ENCODE measurements around the gene DBH. TPM values are rescaled to one million over a fixed set of nuclear protein-coding genes. Genes with fewer than 3 reads are reported as not detected.

DBH gene
- polyA plus RNA-seq, 3 donors: not detected

DNA sequence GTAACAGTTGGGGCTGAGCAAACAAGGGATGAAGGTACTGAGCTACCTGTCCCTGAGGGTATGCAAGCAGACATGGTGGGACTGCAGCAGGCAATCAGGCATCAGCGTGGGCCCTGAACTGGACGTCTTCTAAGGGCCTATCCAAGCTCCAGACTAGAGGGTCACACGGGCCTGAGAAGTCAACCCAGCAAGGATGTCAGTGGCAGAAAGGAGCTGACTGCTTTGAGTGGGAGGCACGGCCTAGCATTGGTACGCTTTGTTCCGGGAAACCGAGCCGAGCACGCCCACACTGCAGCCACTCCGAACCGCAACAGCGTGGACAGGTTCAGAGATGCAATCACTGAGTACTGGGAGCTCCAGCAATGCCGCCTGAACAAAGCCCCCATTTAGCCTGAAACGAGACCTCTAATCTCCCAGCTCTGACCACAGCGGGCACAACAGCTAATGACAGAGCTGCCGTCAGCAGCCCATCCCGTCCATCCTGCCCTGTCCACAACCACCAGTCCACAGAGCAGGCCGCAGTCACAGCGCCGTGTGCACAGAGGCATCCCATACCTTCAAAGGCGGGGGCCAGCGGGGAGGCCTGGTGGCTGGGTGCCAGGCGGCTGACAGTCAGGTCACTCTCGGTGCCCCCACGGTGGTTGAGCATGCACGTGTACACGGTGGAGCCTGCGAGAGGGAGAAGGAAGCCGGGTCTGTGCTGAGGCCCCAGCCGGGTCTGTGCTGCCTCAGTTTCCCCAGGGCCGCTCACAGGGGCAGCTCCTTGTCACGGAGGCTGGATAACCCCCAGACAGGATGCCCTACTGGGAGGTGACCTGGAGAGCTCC is 57.8 kb downstream of the DBH start:
- 92% methylated on average over 30 of the region's 32 CpGs for WGBS (ENCODE audit: insufficient coverage)
- H3K27ac Mint-ChIP-seq: no peak overlapping the region
- no peak overlapping the region for H3K4me3 Mint-ChIP-seq

DNA sequence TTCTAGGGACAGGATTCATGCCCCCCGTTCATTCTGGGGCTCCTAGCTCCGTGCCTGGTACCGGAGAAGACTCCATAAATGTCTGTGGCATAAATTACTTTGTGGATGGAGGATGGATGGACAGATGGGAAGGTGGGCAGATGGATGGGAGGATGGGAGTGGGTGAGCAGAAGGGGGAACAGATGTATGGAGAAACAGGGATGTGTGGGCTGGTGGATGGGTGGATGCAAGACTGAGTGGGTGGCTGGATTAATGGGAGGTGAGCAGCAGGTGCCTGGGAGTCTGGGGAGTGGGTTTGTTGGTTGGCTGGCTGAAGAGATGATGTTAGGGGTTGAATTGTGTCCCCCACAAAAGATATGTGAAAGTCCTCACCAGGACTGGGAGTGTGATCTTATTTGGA is 58.5 kb downstream of the DBH start:
- Histone ChIP-seq H3K9me3 (replicated peaks in 1 of 2; ENCODE audit: control insufficient read depth in 1 of 2, insufficient read depth in 1 of 2, low read length in 2 of 2) (no peaks in the 10 kb centered on the region), H3K79me2 (ENCODE audit: insufficient read depth, low read length) (no peaks in the 10 kb centered on the region), H3K27me3 (ENCODE audit: control insufficient read depth in 2 of 2, insufficient read depth in 2 of 2, low read length in 2 of 2) (peaks cover 0 to 3% of the 10 kb centered on the region in 2 donors), H3K36me3 (replicated peaks in 1 of 2; ENCODE audit: control insufficient read depth in 1 of 2, insufficient read depth in 2 of 2, low read length in 2 of 2) (no peaks in the 10 kb centered on the region), H3K4me1 (ENCODE audit: control insufficient read depth in 1 of 2, insufficient read depth in 2 of 2, low read length in 2 of 2) (no peaks in the 10 kb centered on the region), H4K20me1 (ENCODE audit: insufficient read depth, low read length) (no peaks in the 10 kb centered on the region), H3K4me3 (replicated peaks in 1 of 3; ENCODE audit: low read depth in 2 of 3, low read length in 3 of 3) (no peak overlapping the region), H3K9ac (ENCODE audit: insufficient read depth, low read length, poor library complexity, severe bottlenecking) (no peak overlapping the region), H3K27ac (ENCODE audit: low read depth in 1 of 2, low read length in 2 of 2) (no peak overlapping the region), H3K4me2 (replicated peaks; ENCODE audit: extremely low read depth, low read length, poor library complexity, severe bottlenecking) (no peak overlapping the region), H2AFZ (ENCODE audit: insufficient read depth, low read depth, low read length, poor library complexity, severe bottlenecking) (no peak overlapping the region)
- TF ChIP-seq, protein P1, sequence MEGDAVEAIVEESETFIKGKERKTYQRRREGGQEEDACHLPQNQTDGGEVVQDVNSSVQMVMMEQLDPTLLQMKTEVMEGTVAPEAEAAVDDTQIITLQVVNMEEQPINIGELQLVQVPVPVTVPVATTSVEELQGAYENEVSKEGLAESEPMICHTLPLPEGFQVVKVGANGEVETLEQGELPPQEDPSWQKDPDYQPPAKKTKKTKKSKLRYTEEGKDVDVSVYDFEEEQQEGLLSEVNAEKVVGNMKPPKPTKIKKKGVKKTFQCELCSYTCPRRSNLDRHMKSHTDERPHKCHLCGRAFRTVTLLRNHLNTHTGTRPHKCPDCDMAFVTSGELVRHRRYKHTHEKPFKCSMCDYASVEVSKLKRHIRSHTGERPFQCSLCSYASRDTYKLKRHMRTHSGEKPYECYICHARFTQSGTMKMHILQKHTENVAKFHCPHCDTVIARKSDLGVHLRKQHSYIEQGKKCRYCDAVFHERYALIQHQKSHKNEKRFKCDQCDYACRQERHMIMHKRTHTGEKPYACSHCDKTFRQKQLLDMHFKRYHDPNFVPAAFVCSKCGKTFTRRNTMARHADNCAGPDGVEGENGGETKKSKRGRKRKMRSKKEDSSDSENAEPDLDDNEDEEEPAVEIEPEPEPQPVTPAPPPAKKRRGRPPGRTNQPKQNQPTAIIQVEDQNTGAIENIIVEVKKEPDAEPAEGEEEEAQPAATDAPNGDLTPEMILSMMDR (IDR thresholded peaks at IDR 0.05): no peak
- Mint-ChIP-seq H3K36me3 (no peaks in the 10 kb centered on the region), H3K4me3 (no peak overlapping the region), H3K4me1 (no peaks in the 10 kb centered on the region), H3K27me3 (ENCODE audit: low read depth in 3 of 3) (peaks cover 3 to 7% (median 6%) of the 10 kb centered on the region in 3 donors), H3K27ac (no peak overlapping the region), H3K9me3 (no peaks in the 10 kb centered on the region)
- intact Hi-C loops (cut with micrococcal nuclease): no loop called here
- 67% methylated on average over 3 of the region's 3 CpGs for WGBS (ENCODE audit: insufficient coverage)
- no peak for DNase-seq

More for the DNA sequence above, 57.8 kb downstream of the DBH start:
- Histone ChIP-seq H3K4me1 (ENCODE audit: control insufficient read depth in 1 of 2, insufficient read depth in 2 of 2, low read length in 2 of 2) (no peaks in the 10 kb centered on the region), H3K9me3 (replicated peaks in 1 of 2; ENCODE audit: control insufficient read depth in 1 of 2, insufficient read depth in 1 of 2, low read length in 2 of 2) (no peaks in the 10 kb centered on the region), H3K79me2 (ENCODE audit: insufficient read depth, low read length) (no peaks in the 10 kb centered on the region), H3K27me3 (ENCODE audit: control insufficient read depth in 2 of 2, insufficient read depth in 2 of 2, low read length in 2 of 2) (peaks cover 0 to 3% of the 10 kb centered on the region in 2 donors), H3K36me3 (replicated peaks in 1 of 2; ENCODE audit: control insufficient read depth in 1 of 2, insufficient read depth in 2 of 2, low read length in 2 of 2) (no peaks in the 10 kb centered on the region), H2AFZ (ENCODE audit: insufficient read depth, low read depth, low read length, poor library complexity, severe bottlenecking) (no peak overlapping the region), H4K20me1 (ENCODE audit: insufficient read depth, low read length) (no peaks in the 10 kb centered on the region), H3K9ac (ENCODE audit: insufficient read depth, low read length, poor library complexity, severe bottlenecking) (no peak overlapping the region), H3K4me3 (replicated peaks in 1 of 3; ENCODE audit: low read depth in 2 of 3, low read length in 3 of 3) (no peak overlapping the region), H3K4me2 (replicated peaks; ENCODE audit: extremely low read depth, low read length, poor library complexity, severe bottlenecking) (no peak overlapping the region), H3K27ac (ENCODE audit: low read depth in 1 of 2, low read length in 2 of 2) (no peak overlapping the region)
- Mint-ChIP-seq H3K4me1 (no peaks in the 10 kb centered on the region), H3K9me3 (no peaks in the 10 kb centered on the region), H3K27me3 (ENCODE audit: low read depth in 3 of 3) (peaks cover 3 to 6% (median 4%) of the 10 kb centered on the region in 3 donors), H3K36me3 (no peaks in the 10 kb centered on the region)
- TF ChIP-seq, protein P1 (IDR thresholded peaks at IDR 0.05): no peak
- no peak for DNase-seq
- intact Hi-C loops (cut with micrococcal nuclease): no loop called here

Measured in CD14-positive monocyte (primary cell).